ENCODE measurements around the gene GTF2F2.

The GTF2F2 gene

DNA sequence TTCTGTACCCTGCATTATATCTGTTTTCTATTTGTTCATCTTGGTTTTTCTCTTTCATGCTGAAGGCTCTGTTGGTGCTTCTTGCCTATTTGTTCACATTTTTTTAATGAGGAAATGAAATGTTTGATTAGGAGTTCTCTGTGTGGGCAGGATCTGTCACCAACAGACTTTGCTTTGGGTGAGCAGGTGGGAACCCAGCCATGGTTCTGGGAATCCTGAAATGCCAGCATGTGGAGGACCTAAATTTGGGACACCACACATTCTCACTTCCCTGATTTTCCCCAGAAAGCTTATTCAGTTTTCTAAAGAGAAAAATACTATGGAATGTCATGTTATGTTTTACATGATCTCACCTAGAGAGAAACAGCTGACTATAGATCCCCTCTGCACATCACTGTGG is 186.7 kb downstream of the GTF2F2 start:
- no peak for DNase-seq

- no peak for DNase-seq
Observed at GRCh38 chr13:45310341-45311131, 190.2 kb downstream of the GTF2F2 start.

- DNase-seq, result no peak
Observed at GRCh38 chr13:45314822-45315221, 194.5 kb downstream of the GTF2F2 start.

GRCh38 chr13:45315520-45316167 is 195.3 kb downstream of the GTF2F2 start:
- no peak for DNase-seq

DNA sequence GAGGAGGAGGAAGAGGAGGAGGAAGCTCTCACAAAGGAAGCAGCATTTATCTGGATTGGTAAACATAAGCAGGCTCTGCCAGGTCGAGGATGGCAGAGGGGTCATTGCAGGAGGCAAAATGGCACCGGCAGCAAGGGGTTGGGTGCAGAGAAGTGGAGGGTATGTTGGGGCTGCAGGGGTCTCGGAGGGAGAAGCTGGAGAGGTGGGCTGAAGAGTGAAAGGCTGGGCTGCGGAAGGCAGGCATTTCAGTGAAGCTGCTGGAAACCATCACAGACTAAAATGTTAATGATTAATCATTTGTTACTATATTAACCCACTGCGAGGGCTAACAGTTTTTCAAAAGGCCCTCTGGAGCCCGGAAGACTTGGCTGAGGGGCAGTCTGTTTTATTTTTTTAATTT is 196.0 kb downstream of the GTF2F2 start:
- no peak for DNase-seq

DNA sequence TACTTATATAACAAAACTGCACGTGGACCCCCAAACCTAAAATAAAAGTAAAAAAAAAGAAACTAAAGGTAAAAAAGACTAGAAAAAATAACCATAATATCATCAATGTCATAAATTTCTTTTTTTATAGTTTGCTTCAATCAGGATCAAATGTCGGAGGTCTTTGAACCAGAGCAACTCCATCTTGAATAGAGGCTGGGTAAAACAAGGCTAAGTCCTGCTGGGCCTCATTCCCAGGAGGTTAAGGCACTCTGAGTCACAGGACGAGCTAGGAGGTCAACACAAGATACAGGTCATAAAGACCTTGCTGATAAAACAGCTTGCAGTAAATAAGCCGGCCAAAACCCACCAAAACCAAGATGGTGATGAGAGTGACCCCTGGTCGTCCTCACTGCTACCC is 196.7 kb downstream of the GTF2F2 start:
- no peak for DNase-seq

DNA sequence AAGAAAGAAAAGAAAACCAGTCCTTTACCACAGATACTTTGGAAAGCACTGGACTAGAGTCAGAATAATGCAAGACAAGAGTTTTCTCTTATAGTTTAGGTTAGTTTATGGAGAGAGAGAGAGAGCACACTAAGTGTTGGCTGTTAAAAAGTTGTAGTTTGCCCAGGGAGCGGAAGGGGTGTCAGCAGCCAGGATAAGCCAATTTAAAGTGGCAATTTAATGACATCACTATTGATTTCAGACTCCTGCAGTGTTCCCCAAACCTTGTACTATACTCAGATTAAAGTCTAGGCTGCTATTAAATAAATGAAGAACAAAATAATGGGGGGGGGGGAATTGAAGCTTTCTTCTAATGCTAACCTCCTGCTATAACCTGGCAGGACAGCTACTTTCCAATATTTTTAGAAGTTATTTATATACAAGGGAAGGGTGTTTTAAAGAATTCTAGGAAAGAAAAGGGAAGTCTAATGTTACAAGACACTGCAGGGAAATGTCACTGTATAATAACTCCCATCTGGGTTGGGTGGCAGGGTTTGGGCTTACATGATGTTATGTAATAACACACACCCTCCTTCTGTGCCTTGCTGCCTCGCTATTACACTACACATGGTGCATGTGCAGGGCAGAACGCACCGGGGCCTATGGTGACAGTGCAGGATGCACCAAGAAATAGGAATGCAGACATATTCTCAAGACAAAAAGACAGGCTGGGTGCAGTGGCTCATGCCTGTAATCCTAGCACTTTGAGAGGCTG is 200.7 kb downstream of the GTF2F2 start:
- DNase-seq, result peak; percentile 72

GRCh38 chr13:45325806-45326205 is 205.5 kb downstream of the GTF2F2 start:
- DNase-seq, result peak; percentile 79

DNA sequence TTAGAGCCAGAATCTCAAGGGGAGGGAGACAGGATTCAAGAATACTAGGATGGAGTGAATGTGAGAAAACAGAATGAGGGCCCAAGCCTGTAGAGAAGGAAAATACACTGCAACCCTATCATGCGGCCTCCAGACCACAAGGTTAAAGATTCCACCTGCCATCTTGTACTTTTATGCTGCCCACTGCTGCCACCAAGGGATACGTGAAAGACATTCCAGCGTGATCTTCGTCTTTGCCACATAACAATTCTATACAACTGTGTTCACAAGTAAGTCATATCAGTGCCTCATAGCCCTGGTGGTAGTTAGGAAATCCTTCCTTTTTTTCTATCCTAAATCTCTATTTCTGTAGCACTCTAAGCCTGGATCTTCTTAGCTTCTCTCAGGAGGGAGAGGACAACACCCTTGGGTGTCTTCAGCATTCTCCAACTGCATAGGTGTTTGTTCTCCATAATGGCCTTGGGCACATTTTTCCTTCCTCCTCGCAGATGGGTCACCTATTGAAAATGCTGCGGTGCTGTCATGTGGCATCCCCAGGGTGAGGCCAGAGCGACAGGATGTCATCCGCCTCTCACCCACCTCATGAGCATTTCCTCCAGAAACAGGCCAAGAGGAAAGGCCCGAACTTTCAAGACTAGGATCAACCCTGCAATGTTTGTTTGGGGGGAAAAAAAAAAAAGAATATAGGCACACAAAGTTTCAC is 207.1 kb downstream of the GTF2F2 start:
- DNase-seq, result no peak

GRCh38 chr13:45328661-45329111 is 208.4 kb downstream of the GTF2F2 start:
- no peak for DNase-seq

GRCh38 chr13:45331123-45331619 is 210.9 kb downstream of the GTF2F2 start:
- no peak for DNase-seq

- DNase-seq, result no peak
Observed at GRCh38 chr13:45331692-45332035, 211.4 kb downstream of the GTF2F2 start.

GRCh38 chr13:45332036-45332830 is 211.9 kb downstream of the GTF2F2 start:
- peak; percentile 63 for DNase-seq

GRCh38 chr13:45332831-45333219 is 212.5 kb downstream of the GTF2F2 start:
- no peak for DNase-seq

DNA sequence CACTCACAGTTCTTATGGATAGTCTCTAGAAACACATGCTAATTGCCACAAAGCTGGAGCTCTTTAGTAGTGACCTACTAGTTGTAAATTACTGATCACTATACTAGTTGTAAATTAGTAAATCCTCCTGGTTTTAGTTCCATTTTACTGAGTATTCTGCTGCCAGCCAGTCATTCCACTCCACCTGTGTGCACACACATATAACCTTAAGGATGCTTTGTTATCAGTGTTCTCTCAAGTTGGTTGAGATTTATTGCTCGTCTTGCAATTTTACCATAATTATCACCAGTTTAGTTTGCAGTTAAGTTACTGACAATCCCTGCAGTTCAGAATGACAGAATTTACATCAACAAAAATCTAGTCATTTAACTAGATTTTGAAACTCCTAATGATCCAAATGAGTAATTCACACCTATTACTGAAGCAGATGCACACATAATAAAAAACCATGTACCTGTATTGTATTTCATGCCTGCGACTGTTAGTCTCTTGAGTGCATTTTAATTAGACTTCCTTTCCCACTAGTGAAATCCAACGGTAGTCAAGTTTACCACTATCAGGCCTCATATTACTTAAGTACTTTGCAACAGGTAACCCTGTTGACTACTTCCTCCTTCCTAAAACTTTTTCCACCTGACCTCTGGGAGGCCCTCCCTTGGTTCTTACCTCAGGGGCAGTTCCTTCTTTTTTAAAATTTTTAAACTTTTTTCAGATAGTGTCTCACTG is 213.1 kb downstream of the GTF2F2 start:
- no peak for DNase-seq

Data from suppressor macrophage treated with lipopolysaccharide for 4 hours (primary cell).